ENCODE data around the gene MRGPRD. TPM values are rescaled to one million over a fixed set of nuclear protein-coding genes. Genes with fewer than 3 reads are reported as not detected.

MRGPRD gene
- total and polyA plus RNA-seq, 11 donors = not detected

DNA sequence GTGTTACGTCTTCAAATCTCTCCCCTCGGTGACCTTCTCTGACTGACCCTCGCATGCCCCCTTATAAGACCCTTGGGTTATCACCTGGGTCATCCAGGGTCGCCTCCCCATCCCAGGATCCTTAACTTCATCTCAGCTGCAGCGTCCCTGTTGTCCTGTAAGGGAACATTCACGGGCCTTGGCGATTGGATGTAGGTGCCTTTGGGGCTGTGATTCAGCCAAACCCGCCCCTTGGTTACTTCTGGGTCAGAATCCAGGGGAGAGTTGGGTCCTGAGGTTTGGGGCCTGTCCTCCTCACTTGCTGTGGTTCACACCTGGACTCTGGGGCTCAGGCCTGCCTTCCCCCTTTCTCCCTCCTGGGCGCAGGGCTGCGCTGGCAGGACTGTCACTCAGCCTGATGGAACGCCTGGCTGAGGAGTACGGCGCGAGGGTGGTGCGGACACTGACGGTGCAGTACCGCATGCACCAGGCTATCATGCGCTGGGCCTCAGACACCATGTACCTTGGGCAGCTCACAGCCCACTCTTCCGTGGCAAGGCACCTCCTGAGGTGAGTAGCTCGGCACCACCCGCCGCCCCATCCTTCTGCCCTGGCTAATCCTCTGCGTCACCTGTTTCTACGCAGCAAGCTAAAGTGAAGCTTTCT lies 47.7 kb downstream of the MRGPRD start:
- H3K36me3 ChIP-seq = peaks cover 0 to 83% (median 75%) of the 10 kb centered on the region in 9 donors
- no peak for ATAC-seq
- no peaks in the 10 kb centered on the region for H3K27me3 ChIP-seq
- peak overlapping the region in 1 of 12 donors; percentile 85 for H3K27ac ChIP-seq
- DNase-seq = peak in 1 of 5 donors; percentile 49
- peaks cover 6 to 19% (median 14%) of the 10 kb centered on the region in 12 donors for H3K4me1 ChIP-seq
- no peak overlapping the region for H3K4me3 ChIP-seq
- intact Hi-C loops (cut with DNase I) = loop anchor here in 1 of 10 donors (10.0 kb wide), 1 partner anchor 152 kb away; no protein-coding TSS in a partner anchor
- 94 to 97% (median 97%) methylated on average over 24 of the region's 24 CpGs for WGBS, 4 donors
- TF ChIP-seq POLR2A (IDR thresholded peaks at IDR 0.05) = no peak
- TF ChIP-seq, protein P1, sequence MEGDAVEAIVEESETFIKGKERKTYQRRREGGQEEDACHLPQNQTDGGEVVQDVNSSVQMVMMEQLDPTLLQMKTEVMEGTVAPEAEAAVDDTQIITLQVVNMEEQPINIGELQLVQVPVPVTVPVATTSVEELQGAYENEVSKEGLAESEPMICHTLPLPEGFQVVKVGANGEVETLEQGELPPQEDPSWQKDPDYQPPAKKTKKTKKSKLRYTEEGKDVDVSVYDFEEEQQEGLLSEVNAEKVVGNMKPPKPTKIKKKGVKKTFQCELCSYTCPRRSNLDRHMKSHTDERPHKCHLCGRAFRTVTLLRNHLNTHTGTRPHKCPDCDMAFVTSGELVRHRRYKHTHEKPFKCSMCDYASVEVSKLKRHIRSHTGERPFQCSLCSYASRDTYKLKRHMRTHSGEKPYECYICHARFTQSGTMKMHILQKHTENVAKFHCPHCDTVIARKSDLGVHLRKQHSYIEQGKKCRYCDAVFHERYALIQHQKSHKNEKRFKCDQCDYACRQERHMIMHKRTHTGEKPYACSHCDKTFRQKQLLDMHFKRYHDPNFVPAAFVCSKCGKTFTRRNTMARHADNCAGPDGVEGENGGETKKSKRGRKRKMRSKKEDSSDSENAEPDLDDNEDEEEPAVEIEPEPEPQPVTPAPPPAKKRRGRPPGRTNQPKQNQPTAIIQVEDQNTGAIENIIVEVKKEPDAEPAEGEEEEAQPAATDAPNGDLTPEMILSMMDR (IDR thresholded peaks at IDR 0.05) = no peak
- no peaks in the 10 kb centered on the region for H3K9me3 ChIP-seq

DNA sequence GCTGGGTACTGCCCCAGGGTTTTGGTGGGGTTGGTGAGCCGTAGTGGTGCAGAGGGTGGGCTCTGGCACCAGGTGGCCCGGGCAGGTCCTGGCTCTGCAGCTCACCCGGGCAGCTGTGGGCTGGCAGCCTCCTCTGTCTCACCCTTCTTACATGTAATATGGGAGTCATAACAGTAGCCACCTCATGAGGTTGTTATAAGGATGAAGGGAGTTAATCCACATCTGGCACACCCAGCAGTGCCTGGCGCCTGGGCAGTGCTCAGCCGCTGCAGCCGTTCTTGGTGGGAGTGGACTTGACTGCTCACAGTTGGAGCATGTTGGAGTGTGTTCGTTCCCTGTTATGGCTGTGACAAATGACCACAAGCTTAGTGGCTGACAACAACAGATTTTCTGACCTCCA lies 48.4 kb downstream of the MRGPRD start:
- no peak for ATAC-seq
- DNase-seq = no peak
- no peak for TF ChIP-seq POLR2A (IDR thresholded peaks at IDR 0.05)
- TF ChIP-seq, protein P1 (IDR thresholded peaks at IDR 0.05) = no peak
- Histone ChIP-seq H3K4me1 (peaks cover 11 to 26% (median 21%) of the 10 kb centered on the region in 12 donors), H3K36me3 (peaks cover 0 to 79% (median 68%) of the 10 kb centered on the region in 9 donors), H3K4me3 (no peak overlapping the region), H3K27me3 (no peaks in the 10 kb centered on the region), H3K9me3 (no peaks in the 10 kb centered on the region), H3K27ac (peak overlapping the region in 1 of 12 donors; percentile 85)
- WGBS, 4 donors = 94 to 97% (median 96%) methylated on average over 3 to 7 of the region's 7 CpGs
- intact Hi-C loops (cut with DNase I) = loop anchor here in 1 of 10 donors (10.0 kb wide), 1 partner anchor 152 kb away; no protein-coding TSS in a partner anchor

DNA sequence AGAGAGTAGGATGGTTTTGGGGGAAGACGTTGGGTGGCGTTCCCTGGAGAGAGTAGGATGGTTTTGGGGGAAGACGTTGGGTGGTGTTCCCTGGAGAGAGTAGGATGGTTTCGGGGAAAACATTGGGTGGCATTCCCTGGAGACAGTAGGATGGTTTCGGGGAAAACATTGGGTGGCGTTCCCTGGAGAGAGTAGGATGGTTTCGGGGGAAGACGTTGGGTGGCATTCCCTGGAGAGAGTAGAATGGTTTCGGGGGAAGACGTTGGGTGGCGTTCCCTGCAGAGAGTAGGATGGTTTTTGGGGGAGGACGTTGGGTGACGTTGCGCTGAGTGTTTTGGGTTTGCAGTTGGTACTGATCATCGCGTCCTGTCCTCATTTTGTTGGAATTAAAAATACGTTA lies 48.9 kb downstream of the MRGPRD start:
- H3K27ac ChIP-seq = peak overlapping the region in 1 of 12 donors; percentile 85
- ATAC-seq (no peak), DNase-seq (no peak)
- no peaks in the 10 kb centered on the region for H3K9me3 ChIP-seq
- intact Hi-C loops (cut with DNase I) = loop anchor here in 1 of 10 donors (10.0 kb wide), 1 partner anchor 153 kb away; no protein-coding TSS in a partner anchor
- TF ChIP-seq POLR2A (IDR thresholded peaks at IDR 0.05) = no peak
- no peaks in the 10 kb centered on the region for H3K27me3 ChIP-seq
- 89 to 92% (median 91%) methylated on average over 17 of the region's 17 CpGs for WGBS, 4 donors
- peaks cover 0 to 74% (median 63%) of the 10 kb centered on the region in 9 donors for H3K36me3 ChIP-seq
- H3K4me3 ChIP-seq = no peak overlapping the region
- H3K4me1 ChIP-seq = peaks cover 13 to 30% (median 25%) of the 10 kb centered on the region in 12 donors

DNA sequence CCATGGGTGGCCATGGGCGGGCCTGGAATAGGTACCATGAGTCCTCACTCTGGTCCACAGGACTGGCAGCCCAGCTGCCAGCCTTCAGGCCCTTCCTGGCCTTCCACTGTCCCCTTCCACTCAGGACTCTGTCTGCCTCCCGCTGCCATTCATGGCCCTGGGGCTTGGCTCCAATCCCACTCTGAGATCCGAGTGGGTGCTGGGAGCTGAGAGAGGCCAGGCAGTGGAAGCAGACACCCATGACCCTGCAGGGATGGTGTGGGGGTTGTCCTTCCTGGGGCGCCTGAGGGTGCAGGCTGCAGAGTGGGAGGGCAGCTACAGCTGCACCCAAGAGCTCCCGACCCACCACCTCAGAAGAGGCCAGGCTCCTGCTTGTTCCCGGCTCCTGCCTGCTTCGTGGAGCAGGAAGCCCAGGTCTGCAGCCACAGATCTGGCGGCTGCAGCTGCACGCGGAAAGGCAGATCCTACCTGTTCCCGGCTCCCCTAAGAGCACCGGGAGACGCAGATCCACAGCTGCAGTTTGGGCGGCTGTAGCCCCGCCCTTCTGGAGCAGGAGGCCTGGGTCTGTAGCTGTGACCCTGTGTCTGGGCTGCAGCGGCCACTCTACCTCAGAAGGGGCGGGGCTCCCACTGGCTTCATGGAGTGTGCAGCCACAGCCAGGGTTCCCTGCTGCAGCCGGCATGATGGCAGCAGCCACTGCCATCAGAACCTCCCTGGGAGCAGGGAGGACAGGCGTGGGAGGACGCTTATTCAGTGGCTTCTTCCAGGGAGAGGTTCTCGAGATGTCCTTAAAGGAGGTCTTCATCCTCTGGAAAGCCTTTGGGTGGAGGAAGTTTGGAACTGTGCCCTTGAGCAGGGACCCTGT lies 49.6 kb downstream of the MRGPRD start:
- 93 to 94% (median 94%) methylated on average over 14 to 21 of the region's 21 CpGs for WGBS, 4 donors
- ATAC-seq (no peak), DNase-seq (no peak)
- no peak overlapping the region for H3K4me3 ChIP-seq
- intact Hi-C loops (cut with DNase I) = loop anchor here in 1 of 10 donors (10.0 kb wide), 1 partner anchor 154 kb away; no protein-coding TSS in a partner anchor
- no peaks in the 10 kb centered on the region for H3K27me3 ChIP-seq
- H3K36me3 ChIP-seq = peaks cover 0 to 73% (median 59%) of the 10 kb centered on the region in 9 donors
- TF ChIP-seq POLR2A (IDR thresholded peaks at IDR 0.05) = no peak
- TF ChIP-seq, protein P1 (IDR thresholded peaks at IDR 0.05) = no peak
- H3K27ac ChIP-seq = peak overlapping the region in 1 of 12 donors; percentile 85
- H3K9me3 ChIP-seq = peaks cover 0 to 6% (median under 1%) of the 10 kb centered on the region in 12 donors
- H3K4me1 ChIP-seq = peaks cover 13 to 30% (median 26%) of the 10 kb centered on the region in 12 donors

Other genes with a start within 250 kb of the MRGPRD start
- 1 to 10 TPM in 2 of 9 donors, under 1 TPM in 6, not detected in 1; 0.12 to 2.0 (median 0.55) TPM for gene TESMIN, start 229.5 kb downstream of the MRGPRD start, total RNA-seq
- gene TESMIN, start 229.5 kb downstream of the MRGPRD start, polyA plus RNA-seq = under 1 TPM; 0.15 to 0.34 TPM
- gene CPT1A, start 139.1 kb downstream of the MRGPRD start, total RNA-seq = 100 to 1,000 TPM in 1 of 9 donors, 10 to 100 TPM in 8; 33.0 to 116 (median 51.9) TPM
- 10 to 100 TPM; 20.9 to 38.5 TPM for gene CPT1A, start 139.1 kb downstream of the MRGPRD start, polyA plus RNA-seq
- 100 to 1,000 TPM in 2 of 9 donors, 10 to 100 TPM in 7; 59.9 to 120 (median 87.9) TPM for gene MRPL21, start 77.2 kb downstream of the MRGPRD start, total RNA-seq
- 100 to 1,000 TPM; 117 to 230 TPM for gene MRPL21, start 77.2 kb downstream of the MRGPRD start, polyA plus RNA-seq
- gene IGHMBP2, start 77.1 kb downstream of the MRGPRD start, total RNA-seq = 10 to 100 TPM in 6 of 9 donors, 1 to 10 TPM in 3; 8.3 to 18.9 (median 13.7) TPM
- 10 to 100 TPM; 10.3 to 12.6 TPM for gene IGHMBP2, start 77.1 kb downstream of the MRGPRD start, polyA plus RNA-seq
- gene MRGPRF, start 32.3 kb upstream of the MRGPRD start, total RNA-seq = 10 to 100 TPM in 1 of 9 donors, 1 to 10 TPM in 8; 1.6 to 13.1 (median 3.3) TPM
- gene MRGPRF, start 32.3 kb upstream of the MRGPRD start, polyA plus RNA-seq = 1 to 10 TPM; 4.2 to 4.9 TPM
- gene TPCN2, start 67.9 kb upstream of the MRGPRD start, total RNA-seq = 10 to 100 TPM in 3 of 9 donors, 1 to 10 TPM in 6; 4.1 to 17.6 (median 7.5) TPM
- gene TPCN2, start 67.9 kb upstream of the MRGPRD start, polyA plus RNA-seq = 10 to 100 TPM in 1 of 2 donors, 1 to 10 TPM in 1; 4.8 to 11.1 TPM
- under 1 TPM in 8 of 9 donors, not detected in 1; 0.08 to 0.35 (median 0.15) TPM for gene SMIM38, start 174.9 kb upstream of the MRGPRD start, total RNA-seq
- under 1 TPM; 0.08 to 0.15 TPM for gene SMIM38, start 174.9 kb upstream of the MRGPRD start, polyA plus RNA-seq